SK-N-SH (cell line): ENCODE results near the gene WDCP.

Experiments
- CHD2 ChIP-seq: fragments of 150-350 bp; IDR thresholded peaks from 2 replicates; pipeline ENCODE4 v1.6.1; 2018; ENCODE audit warnings: low read length; ENCODE audit not compliant: partially characterized antibody
- RAD21 ChIP-seq: IDR thresholded peaks from 2 replicates; pipeline ENCODE4 v1.6.1; 2012; ENCODE audit warnings: mild to moderate bottlenecking, low read length
- RFX5 ChIP-seq: IDR thresholded peaks from 2 replicates; pipeline ENCODE4 v1.6.1; 2012; ENCODE audit warnings: mild to moderate bottlenecking, improper control_type of control experiment, low read length
- TF ChIP-seq, protein P1 (sequence below): fragments of 200-600 bp; sonication (generic); IDR thresholded peaks from 2 replicates; pipeline ENCODE4 v1.6.1; 2017; ENCODE audit warnings: antibody characterized with exemption, mild to moderate bottlenecking, moderate library complexity
- TF ChIP-seq, protein P2 (sequence below): IDR thresholded peaks from 2 replicates; pipeline ENCODE4 v1.6.1; 2012; ENCODE audit warnings: mild to moderate bottlenecking, low read depth, low read length, moderate library complexity

DNA sequence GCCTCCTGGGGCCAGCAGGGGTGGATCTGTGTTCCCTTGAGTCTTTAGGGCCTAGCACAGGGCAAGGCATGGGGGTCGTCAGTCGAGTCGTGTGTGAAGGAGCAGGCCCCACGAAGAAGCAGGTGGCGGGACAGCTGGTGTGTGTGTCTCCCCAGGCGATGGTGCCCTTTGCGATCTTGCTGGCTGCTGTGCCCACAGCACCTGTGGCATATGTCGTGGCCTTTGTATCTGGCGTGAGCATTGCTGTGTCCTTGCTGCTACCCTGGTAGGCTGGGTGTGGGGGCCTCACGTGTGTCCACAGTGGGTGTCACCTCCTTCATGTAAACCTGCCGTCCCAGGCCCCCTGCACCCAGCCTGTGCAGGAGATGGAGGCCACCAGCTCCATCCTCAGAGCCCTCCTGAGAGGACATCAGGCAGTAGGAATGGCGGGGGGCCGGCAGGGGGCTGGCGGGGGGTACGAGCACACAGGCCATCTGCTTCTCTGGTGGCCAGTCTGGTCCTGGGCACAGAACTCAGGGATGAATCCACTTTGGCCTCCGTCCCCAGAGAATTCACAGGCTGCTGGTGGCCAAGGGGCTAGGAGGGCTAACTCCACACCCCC, 24.1 kb downstream of the WDCP start:
- TF ChIP-seq, protein P1, sequence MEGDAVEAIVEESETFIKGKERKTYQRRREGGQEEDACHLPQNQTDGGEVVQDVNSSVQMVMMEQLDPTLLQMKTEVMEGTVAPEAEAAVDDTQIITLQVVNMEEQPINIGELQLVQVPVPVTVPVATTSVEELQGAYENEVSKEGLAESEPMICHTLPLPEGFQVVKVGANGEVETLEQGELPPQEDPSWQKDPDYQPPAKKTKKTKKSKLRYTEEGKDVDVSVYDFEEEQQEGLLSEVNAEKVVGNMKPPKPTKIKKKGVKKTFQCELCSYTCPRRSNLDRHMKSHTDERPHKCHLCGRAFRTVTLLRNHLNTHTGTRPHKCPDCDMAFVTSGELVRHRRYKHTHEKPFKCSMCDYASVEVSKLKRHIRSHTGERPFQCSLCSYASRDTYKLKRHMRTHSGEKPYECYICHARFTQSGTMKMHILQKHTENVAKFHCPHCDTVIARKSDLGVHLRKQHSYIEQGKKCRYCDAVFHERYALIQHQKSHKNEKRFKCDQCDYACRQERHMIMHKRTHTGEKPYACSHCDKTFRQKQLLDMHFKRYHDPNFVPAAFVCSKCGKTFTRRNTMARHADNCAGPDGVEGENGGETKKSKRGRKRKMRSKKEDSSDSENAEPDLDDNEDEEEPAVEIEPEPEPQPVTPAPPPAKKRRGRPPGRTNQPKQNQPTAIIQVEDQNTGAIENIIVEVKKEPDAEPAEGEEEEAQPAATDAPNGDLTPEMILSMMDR, result no peak
- TF ChIP-seq, protein P2, sequence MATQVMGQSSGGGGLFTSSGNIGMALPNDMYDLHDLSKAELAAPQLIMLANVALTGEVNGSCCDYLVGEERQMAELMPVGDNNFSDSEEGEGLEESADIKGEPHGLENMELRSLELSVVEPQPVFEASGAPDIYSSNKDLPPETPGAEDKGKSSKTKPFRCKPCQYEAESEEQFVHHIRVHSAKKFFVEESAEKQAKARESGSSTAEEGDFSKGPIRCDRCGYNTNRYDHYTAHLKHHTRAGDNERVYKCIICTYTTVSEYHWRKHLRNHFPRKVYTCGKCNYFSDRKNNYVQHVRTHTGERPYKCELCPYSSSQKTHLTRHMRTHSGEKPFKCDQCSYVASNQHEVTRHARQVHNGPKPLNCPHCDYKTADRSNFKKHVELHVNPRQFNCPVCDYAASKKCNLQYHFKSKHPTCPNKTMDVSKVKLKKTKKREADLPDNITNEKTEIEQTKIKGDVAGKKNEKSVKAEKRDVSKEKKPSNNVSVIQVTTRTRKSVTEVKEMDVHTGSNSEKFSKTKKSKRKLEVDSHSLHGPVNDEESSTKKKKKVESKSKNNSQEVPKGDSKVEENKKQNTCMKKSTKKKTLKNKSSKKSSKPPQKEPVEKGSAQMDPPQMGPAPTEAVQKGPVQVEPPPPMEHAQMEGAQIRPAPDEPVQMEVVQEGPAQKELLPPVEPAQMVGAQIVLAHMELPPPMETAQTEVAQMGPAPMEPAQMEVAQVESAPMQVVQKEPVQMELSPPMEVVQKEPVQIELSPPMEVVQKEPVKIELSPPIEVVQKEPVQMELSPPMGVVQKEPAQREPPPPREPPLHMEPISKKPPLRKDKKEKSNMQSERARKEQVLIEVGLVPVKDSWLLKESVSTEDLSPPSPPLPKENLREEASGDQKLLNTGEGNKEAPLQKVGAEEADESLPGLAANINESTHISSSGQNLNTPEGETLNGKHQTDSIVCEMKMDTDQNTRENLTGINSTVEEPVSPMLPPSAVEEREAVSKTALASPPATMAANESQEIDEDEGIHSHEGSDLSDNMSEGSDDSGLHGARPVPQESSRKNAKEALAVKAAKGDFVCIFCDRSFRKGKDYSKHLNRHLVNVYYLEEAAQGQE, result no peak
- no peak for TF ChIP-seq RFX5
- no peak for TF ChIP-seq CHD2
- TF ChIP-seq RAD21, result no peak
